Kidney epithelial cell (primary cell): ENCODE data around the gene UBE3D. TPM values are rescaled to one million over a fixed set of nuclear protein-coding genes. Genes with fewer than 3 reads are reported as not detected.

Source experiments
- DNase-seq: peaks from one replicate; pipeline ENCODE4 v3.0.0-alpha.2; 2010; ENCODE audit warnings: low read depth
- H3K27me3 ChIP-seq: 2 replicates; pipeline ENCODE4 v1.6.0; 2011; ENCODE audit warnings: low read length; ENCODE audit not compliant: control insufficient read depth, insufficient read depth
- H3K36me3 ChIP-seq: 2 replicates; pipeline ENCODE4 v1.5.1; 2011; ENCODE audit warnings: low read length; ENCODE audit not compliant: control insufficient read depth, insufficient read depth
- H3K4me3 ChIP-seq: 2 replicates; pipeline ENCODE4 v1.5.1; 2011; ENCODE audit warnings: low read depth, mild to moderate bottlenecking, control low read depth, low read length
- CTCF ChIP-seq: IDR thresholded peaks from 2 replicates; pipeline ENCODE4 v1.5.1; 2011; ENCODE audit warnings: mild to moderate bottlenecking, moderate library complexity, low read length, control low read depth, inconsistent platforms; ENCODE audit not compliant: insufficient read depth, poor library complexity, severe bottlenecking
- total RNA-seq: library from RNA; depleted of rRNA; stranded (reverse); fragments of >200 nt; gene quantifications from 2 replicates; pipeline ENCODE4 v1.2.3, GENCODE V29; 2015

The UBE3D gene
- total RNA-seq, 1 donor from 2014 or later, result 11.6 TPM

- H3K4me3 ChIP-seq, result no peak overlapping the region
- no peaks in the 10 kb centered on the region for H3K36me3 ChIP-seq
- no peaks in the 10 kb centered on the region for H3K27me3 ChIP-seq
- DNase-seq, result no peak
- no peak for TF ChIP-seq CTCF
Measured at GRCh38 chr6:83072726-83073125, 7.1 kb upstream of the UBE3D start.

- DNase-seq, result no peak
- no peaks in the 10 kb centered on the region for H3K27me3 ChIP-seq
- no peaks in the 10 kb centered on the region for H3K36me3 ChIP-seq
- no peak overlapping the region for H3K4me3 ChIP-seq
- no peak for TF ChIP-seq CTCF
Measured at GRCh38 chr6:83071707-83072106, 6.1 kb upstream of the UBE3D start.

- no peaks in the 10 kb centered on the region for H3K27me3 ChIP-seq
- no peak overlapping the region for H3K4me3 ChIP-seq
- no peaks in the 10 kb centered on the region for H3K36me3 ChIP-seq
- TF ChIP-seq CTCF, result no peak
- no peak for DNase-seq
Measured at GRCh38 chr6:83071023-83071422, 5.4 kb upstream of the UBE3D start.

- TF ChIP-seq CTCF, result no peak
- DNase-seq, result no peak
- Histone ChIP-seq H3K4me3 (no peak overlapping the region), H3K36me3 (no peaks in the 10 kb centered on the region), H3K27me3 (no peaks in the 10 kb centered on the region)
Measured at GRCh38 chr6:83069633-83070032, 4.0 kb upstream of the UBE3D start.

- peak overlapping the region; percentile 93 for H3K4me3 ChIP-seq
- TF ChIP-seq CTCF, result no peak
- no peaks in the 10 kb centered on the region for H3K27me3 ChIP-seq
- H3K36me3 ChIP-seq, result no peaks in the 10 kb centered on the region
- no peak for DNase-seq
Measured at GRCh38 chr6:83068616-83069015, 3.0 kb upstream of the UBE3D start.
